ENCODE measurements around the gene NXPE2.

DNA sequence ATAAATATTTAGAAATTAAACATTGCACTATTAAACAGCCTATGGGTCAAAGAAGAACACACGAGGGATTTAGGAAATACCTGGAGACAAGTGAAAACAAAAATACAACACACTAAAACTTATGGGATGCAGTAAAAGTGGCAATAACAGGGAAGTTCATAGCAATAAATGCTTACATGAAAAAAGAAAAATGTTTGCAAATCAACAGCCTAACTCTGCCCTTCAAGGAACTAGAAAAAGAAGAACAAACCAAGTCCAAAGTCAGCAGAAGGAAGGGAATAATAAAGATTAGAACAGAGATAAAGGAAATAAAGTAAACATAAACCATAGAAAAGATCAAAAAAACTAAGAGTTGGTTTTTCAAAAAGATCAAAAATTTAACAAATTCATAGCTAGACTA lies 31.6 kb downstream of the NXPE2 start:
- TF ChIP-seq, protein P1, sequence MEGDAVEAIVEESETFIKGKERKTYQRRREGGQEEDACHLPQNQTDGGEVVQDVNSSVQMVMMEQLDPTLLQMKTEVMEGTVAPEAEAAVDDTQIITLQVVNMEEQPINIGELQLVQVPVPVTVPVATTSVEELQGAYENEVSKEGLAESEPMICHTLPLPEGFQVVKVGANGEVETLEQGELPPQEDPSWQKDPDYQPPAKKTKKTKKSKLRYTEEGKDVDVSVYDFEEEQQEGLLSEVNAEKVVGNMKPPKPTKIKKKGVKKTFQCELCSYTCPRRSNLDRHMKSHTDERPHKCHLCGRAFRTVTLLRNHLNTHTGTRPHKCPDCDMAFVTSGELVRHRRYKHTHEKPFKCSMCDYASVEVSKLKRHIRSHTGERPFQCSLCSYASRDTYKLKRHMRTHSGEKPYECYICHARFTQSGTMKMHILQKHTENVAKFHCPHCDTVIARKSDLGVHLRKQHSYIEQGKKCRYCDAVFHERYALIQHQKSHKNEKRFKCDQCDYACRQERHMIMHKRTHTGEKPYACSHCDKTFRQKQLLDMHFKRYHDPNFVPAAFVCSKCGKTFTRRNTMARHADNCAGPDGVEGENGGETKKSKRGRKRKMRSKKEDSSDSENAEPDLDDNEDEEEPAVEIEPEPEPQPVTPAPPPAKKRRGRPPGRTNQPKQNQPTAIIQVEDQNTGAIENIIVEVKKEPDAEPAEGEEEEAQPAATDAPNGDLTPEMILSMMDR (IDR thresholded peaks at IDR 0.05) = no peak
- no peak for TF ChIP-seq POLR2A (IDR thresholded peaks at IDR 0.05)

Data from esophagus squamous epithelium (tissue), 4 donors.